A549 (cell line): ENCODE measurements around the gene STK4.

Experiments used
- POLR2A ChIP-seq: IDR thresholded peaks from 2 replicates; pipeline ENCODE4 v1.6.1; 2012; ENCODE audit warnings: mild to moderate bottlenecking, low read length
- TF ChIP-seq, protein P1 (sequence below): fragments of >200 bp; sonication (Bioruptor Twin); formaldehyde crosslinking; IDR thresholded peaks from 3 replicates; pipeline ENCODE4 v1.5.1; 2016
- TF ChIP-seq, protein P2 (sequence below): fragments of 250-450 bp; sonication (Bioruptor Pico); IDR thresholded peaks from 2 replicates; pipeline ENCODE4 v1.5.0; 2020; ENCODE audit warnings: low read depth, mild to moderate bottlenecking, moderate library complexity
- TF ChIP-seq, protein P3 (sequence below): fragments of 250-450 bp; sonication (Bioruptor Pico); IDR thresholded peaks from 2 replicates; pipeline ENCODE4 v1.5.0; 2021; ENCODE audit warnings: mild to moderate bottlenecking, moderate library complexity, borderline replicate concordance

DNA sequence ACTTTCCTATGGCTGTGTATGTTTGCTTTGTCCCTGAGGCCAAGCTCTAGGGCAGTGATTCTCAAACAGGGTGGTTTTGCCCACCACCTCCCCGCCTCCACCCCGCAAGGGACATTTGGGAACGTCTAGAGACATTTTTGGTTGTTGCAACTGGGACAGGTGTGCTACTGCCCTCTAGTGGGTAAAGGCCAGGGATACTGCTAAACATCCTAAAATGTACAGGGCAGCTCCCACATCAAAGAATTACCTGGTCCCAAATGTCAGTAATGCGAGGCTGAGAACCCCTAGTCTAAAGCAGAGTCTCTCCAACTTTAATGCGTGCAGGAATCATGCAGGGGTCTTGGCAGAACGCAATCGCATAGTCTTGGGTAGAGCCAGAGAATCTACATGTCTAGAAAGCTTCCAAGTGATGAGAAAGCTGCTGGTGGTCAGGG lies 129.5 kb downstream of the STK4 start:
- TF ChIP-seq, protein P1, sequence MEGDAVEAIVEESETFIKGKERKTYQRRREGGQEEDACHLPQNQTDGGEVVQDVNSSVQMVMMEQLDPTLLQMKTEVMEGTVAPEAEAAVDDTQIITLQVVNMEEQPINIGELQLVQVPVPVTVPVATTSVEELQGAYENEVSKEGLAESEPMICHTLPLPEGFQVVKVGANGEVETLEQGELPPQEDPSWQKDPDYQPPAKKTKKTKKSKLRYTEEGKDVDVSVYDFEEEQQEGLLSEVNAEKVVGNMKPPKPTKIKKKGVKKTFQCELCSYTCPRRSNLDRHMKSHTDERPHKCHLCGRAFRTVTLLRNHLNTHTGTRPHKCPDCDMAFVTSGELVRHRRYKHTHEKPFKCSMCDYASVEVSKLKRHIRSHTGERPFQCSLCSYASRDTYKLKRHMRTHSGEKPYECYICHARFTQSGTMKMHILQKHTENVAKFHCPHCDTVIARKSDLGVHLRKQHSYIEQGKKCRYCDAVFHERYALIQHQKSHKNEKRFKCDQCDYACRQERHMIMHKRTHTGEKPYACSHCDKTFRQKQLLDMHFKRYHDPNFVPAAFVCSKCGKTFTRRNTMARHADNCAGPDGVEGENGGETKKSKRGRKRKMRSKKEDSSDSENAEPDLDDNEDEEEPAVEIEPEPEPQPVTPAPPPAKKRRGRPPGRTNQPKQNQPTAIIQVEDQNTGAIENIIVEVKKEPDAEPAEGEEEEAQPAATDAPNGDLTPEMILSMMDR = peak; percentile 90
- TF ChIP-seq, protein P2, sequence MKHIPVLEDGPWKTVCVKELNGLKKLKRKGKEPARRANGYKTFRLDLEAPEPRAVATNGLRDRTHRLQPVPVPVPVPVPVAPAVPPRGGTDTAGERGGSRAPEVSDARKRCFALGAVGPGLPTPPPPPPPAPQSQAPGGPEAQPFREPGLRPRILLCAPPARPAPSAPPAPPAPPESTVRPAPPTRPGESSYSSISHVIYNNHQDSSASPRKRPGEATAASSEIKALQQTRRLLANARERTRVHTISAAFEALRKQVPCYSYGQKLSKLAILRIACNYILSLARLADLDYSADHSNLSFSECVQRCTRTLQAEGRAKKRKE = no peak
- no peak for TF ChIP-seq POLR2A
- TF ChIP-seq, protein P3, sequence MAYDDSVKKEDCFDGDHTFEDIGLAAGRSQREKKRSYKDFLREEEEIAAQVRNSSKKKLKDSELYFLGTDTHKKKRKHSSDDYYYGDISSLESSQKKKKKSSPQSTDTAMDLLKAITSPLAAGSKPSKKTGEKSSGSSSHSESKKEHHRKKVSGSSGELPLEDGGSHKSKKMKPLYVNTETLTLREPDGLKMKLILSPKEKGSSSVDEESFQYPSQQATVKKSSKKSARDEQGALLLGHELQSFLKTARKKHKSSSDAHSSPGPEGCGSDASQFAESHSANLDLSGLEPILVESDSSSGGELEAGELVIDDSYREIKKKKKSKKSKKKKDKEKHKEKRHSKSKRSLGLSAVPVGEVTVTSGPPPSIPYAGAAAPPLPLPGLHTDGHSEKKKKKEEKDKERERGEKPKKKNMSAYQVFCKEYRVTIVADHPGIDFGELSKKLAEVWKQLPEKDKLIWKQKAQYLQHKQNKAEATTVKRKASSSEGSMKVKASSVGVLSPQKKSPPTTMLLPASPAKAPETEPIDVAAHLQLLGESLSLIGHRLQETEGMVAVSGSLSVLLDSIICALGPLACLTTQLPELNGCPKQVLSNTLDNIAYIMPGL (CRISPR knock-in tag) = no peak
